PFSK-1 (cell line): Measurements from ENCODE around the gene ATG4C. TPM values are rescaled to one million over a fixed set of nuclear protein-coding genes. Genes with fewer than 3 reads are reported as not detected.

Source experiments
- FOXP2 ChIP-seq: optimal IDR thresholded peaks from 2 replicates; pipeline ENCODE3; 2011; ENCODE audit warnings: borderline replicate concordance, control low read depth, inconsistent platforms; ENCODE audit not compliant: insufficient read depth; ENCODE audit errors: extremely low read length, extremely low read depth
- POLR2AphosphoS5 ChIP-seq: IDR thresholded peaks from 2 replicates; pipeline ENCODE4 v1.6.1; 2012; ENCODE audit warnings: low read depth, mild to moderate bottlenecking, control low read depth, low read length, moderate library complexity
- SIN3A ChIP-seq: IDR thresholded peaks from 2 replicates; pipeline ENCODE4 v1.6.1; 2012; ENCODE audit warnings: mild to moderate bottlenecking, low read length, moderate library complexity, borderline replicate concordance; ENCODE audit not compliant: insufficient read depth
- TAF1 ChIP-seq: IDR thresholded peaks from 2 replicates; pipeline ENCODE4 v1.6.1; 2012; ENCODE audit warnings: low read length, control low read depth, borderline replicate concordance; ENCODE audit not compliant: insufficient read depth
- polyA plus RNA-seq: library from polyadenylated mRNA; unstranded; fragments of >200 nt; gene quantifications from one replicate; pipeline ENCODE4 v1.2.1, GENCODE V29; 2012; ENCODE audit warnings: low read depth, missing spikeins; ENCODE audit not compliant: insufficient read length
- TF ChIP-seq, protein P1 (sequence below), 2 experiments: IDR thresholded peaks; 2 replicates each; pipeline versions ENCODE4 v1.6.1 to v1.8.0; 2011 to 2012; ENCODE audit warnings: low read depth in 2 of 2, low read length in 2 of 2, control low read depth in 1 of 2, inconsistent platforms in 1 of 2, mild to moderate bottlenecking in 1 of 2, moderate library complexity in 1 of 2; ENCODE audit not compliant: insufficient read depth in 1 of 2

ATG4C gene
- 4.0 TPM for polyA plus RNA-seq

DNA sequence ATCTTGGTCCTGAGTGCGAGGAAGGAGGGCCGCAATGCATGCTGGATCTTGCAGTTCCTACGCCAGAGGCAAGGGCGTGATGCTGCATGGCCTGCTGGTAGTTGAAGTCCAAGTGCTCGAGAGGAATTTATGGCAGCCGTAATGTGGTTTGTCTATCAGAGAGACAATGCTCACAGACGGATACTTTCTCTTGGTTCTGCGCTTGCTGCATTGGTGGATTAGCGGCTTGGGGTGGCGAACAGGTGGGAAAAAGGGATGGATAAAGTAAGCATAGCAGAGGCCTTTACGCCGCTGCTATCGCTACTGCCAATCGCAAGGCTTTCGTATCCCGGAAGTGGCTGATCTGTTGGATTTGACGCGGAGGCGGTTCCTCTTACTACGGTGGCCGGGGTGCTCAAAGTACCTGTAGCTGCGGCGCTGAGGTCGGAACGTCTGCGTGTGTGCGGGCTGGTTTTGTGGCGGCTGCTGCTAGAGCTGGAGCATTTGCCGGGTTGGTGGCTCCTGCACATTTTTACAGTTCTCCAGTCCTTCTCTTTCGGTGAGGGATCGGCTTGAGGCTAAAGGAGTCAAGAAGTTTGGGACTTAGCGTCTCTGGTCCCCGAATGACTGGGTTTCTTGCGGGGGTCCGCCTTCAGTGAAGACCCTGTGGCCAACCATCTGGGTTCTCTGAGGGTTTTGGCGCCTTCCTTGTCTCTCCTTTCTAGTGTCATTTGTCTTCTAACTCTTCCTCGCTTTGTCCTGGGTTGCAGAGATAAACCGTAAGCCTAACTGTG lies at the start of gene ATG4C:
Gene ATG4C, plus strand, starts transcription at position 397 of the 773 bp plus-strand sequence. CDS start 19,655 bp downstream, outside the sequence.
- TF ChIP-seq POLR2AphosphoS5 (peak; percentile 74; the same call in 1 of the 2 replicates), SIN3A (no peak; the same call in 1 of the 2 replicates), TAF1 (0 out of 2 replicates have a peak, but pooled peaks have one; percentile 45)
- TF ChIP-seq, protein P1, sequence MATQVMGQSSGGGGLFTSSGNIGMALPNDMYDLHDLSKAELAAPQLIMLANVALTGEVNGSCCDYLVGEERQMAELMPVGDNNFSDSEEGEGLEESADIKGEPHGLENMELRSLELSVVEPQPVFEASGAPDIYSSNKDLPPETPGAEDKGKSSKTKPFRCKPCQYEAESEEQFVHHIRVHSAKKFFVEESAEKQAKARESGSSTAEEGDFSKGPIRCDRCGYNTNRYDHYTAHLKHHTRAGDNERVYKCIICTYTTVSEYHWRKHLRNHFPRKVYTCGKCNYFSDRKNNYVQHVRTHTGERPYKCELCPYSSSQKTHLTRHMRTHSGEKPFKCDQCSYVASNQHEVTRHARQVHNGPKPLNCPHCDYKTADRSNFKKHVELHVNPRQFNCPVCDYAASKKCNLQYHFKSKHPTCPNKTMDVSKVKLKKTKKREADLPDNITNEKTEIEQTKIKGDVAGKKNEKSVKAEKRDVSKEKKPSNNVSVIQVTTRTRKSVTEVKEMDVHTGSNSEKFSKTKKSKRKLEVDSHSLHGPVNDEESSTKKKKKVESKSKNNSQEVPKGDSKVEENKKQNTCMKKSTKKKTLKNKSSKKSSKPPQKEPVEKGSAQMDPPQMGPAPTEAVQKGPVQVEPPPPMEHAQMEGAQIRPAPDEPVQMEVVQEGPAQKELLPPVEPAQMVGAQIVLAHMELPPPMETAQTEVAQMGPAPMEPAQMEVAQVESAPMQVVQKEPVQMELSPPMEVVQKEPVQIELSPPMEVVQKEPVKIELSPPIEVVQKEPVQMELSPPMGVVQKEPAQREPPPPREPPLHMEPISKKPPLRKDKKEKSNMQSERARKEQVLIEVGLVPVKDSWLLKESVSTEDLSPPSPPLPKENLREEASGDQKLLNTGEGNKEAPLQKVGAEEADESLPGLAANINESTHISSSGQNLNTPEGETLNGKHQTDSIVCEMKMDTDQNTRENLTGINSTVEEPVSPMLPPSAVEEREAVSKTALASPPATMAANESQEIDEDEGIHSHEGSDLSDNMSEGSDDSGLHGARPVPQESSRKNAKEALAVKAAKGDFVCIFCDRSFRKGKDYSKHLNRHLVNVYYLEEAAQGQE (IDR thresholded peaks at IDR 0.05; ENCODE audit: insufficient read depth in 1 of 2, low read depth in 2 of 2, low read length in 2 of 2): peak in 1 of 2 experiments; percentile 36; a peak in 1 of 4 replicates

GRCh38 chr1:62735491-62736171 lies 48.3 kb upstream of the ATG4C start:
- TF ChIP-seq SIN3A (no peak), POLR2AphosphoS5 (no peak), TAF1 (no peak), FOXP2 (no peak)
- TF ChIP-seq, protein P1 (IDR thresholded peaks at IDR 0.05; ENCODE audit: insufficient read depth in 1 of 2, low read depth in 2 of 2, low read length in 2 of 2): no peak

DNA sequence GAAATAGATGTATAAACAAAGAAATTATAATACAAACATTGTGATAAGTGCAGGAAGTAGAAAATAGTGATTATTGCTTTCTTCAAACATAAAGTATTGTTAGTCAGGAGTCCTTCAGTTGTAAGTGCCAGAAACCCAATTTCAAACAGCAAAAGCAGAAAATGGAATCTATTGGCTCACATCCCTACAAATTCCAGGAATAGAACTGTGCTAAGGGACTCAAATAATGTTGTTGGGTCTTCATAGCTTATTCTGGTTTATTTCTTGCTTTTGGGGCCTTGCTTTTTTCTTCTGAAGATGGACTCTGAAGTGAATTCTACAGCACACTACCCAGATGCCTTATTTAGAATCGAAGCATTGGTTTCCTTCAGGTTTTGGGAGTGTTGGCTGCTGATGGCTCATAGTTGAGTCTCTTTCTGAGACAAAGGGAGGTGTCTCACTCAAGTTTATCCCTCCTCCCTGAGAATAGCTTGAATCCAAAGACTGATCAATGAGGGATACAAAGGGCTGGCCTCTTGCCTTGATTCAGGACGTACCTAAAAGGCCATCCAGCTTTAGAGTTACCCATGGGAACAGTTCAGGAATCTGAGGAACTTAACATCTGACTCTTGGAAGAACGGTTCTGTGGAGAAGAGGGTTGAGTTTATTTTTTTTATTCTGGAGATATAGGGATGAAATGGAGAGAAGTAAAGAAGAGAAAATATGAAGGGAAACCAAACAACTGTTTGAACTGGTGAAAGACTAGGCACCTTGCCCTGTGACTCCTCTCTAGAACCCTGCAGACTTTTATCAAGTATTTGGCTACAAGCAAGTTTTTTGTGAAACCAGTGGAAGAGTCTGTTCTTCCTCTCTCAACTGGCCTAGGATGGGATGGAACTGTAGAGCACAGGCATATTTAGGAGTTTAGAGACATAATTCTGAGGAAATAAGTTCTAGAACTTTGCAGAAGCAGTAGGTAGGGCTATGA lies 39.0 kb upstream of the ATG4C start:
- TF ChIP-seq, protein P1 (IDR thresholded peaks at IDR 0.05; ENCODE audit: insufficient read depth in 1 of 2, low read depth in 2 of 2, low read length in 2 of 2): no peak
- TF ChIP-seq FOXP2 (no peak), SIN3A (no peak), TAF1 (no peak), POLR2AphosphoS5 (no peak)

GRCh38 chr1:62746086-62746808 lies 37.7 kb upstream of the ATG4C start:
- no peak for TF ChIP-seq TAF1
- TF ChIP-seq, protein P1 (IDR thresholded peaks at IDR 0.05; ENCODE audit: insufficient read depth in 1 of 2, low read depth in 2 of 2, low read length in 2 of 2): no peak
- no peak for TF ChIP-seq SIN3A
- no peak for TF ChIP-seq POLR2AphosphoS5
- TF ChIP-seq FOXP2: no peak
